SIG-M5 treated with dmso at 0.1 percent for 504 hours (cell line): ENCODE measurements around the gene CACNA2D3.

Source experiments
- DNase-seq: peaks from one replicate; lab custom pipeline; 2025; ENCODE audit not compliant: unreplicated experiment; lab: John Stamatoyannopoulos, UW

Gene CACNA2D3

DNA sequence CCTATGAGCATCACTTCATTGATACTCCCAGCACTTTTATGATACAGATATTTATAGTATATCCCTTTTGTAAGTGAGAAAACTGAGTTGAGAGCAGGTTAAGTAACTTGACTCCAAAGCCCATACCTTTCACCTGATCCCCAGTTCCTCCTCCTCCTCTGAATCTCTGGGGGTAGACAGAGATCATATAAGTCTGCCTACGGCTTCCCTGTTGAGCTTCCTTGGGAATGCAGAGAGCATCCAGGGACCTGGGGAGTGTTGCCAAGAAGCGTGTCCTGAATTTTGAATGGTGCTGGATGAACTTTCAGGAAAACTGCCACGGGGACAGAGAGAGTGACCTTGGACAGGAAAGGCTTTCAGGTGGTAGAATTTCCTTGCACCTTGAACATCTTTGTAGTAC, 537.0 kb downstream of the CACNA2D3 start:
- no peak for DNase-seq

DNA sequence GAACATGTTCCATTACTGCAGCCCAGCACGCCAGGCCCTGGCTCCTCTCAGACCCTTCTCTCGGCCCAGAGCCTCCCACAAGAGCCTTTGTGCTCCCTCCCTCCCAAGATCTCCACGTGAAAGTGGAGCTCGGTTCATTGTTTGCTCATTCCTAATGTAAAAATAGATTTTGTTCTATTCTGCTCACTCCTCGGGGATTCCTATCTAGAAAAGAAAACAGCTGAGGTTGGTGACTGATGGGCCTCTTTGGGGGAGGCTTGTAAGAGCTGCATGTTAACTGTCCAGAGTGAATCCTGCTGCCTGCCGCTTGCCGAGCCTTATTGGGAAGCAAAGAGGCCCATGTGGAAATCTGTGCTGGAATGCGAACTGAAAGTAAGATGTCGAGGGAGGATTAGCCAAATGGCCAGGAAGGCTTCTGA, 538.4 kb downstream of the CACNA2D3 start:
- DNase-seq: no peak

DNA sequence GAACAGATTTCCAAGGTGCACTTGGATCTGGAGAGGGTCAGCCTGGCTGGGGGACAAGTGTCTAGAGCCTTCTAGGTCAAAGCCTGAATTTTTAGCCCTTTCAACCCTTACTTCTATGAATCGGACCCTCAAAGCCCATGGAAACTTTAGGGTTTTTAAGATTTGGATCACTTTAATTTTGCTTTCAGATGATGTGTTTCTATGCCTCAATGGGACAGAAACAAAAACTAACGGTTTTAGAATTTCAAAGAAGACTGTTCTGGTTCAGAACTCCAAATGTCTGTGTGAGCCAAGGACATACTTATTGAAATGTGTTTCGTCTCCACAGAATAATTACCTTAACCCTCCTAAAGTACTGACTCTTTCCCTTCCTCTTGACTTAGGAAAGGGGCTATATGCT, 538.8 kb downstream of the CACNA2D3 start:
- DNase-seq: no peak

DNA sequence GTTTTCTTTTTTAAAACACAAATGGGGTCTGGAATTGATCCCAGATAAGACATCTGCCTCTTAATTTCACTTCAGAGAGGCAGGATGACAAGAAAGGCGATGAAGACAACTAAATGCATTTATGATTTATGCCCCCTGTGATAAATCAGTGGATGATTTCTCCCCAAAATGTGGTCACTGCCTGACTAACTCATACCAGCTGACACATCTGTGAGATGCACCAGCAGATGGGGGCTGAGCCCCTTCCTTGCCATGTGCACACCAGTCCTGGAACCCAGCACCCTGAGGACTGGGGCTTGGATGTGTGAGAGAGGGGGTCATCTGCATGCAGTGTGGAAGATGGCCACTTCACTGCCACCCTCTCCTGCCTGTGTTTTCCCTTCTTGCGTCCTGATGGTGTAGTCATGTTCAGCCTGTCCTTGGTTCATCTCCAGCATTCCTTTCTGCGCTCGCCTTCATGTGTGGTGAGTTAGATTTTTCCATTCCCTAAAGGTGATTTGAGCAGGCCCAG, 541.2 kb downstream of the CACNA2D3 start:
- no peak for DNase-seq

DNA sequence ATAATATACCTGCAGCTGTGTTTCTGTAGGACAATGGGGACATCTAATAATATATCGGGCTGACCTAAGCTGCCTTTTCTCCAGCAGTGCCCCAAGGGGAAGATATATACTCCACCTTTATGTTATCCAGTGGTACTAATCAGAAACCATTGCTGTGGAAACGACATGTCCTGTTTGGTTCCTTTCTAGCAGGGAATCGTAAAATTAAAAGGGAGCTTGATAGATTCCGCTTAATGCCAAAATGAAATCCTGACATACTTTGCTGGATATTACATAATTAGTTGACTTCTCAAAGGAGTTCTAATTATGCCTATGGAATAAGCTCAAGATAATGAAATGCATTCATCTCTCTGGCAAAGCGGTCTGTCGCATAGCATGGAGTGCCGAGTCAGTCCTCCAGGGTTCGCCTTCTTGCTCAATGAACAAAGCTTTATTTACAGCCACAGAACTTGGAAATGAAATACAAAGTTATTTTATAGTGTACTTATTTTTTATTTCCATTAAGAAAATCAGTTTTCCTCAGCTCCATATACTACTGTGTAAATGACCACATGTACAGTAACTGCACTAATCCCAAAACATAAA, 542.8 kb downstream of the CACNA2D3 start:
- DNase-seq: no peak

DNA sequence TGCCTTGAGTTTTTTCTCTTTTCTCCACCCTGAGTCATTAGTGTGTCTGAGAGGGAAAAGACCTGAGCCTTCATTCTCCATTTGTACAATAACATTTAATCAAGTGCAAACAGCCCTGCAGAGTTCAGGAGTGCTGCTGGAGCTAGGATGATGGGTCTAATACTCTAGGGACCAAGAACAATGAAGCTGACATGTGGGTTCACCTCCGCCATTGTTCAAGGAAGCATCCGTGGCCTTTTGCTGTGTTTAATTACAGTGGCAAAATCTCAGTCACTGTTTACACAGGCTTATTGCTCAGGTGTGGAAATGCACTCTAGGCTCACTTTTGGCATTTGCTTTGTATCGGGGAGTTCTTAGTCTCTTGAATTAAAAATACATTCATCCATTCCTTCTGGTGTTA, 545.9 kb downstream of the CACNA2D3 start:
- DNase-seq: no peak

DNA sequence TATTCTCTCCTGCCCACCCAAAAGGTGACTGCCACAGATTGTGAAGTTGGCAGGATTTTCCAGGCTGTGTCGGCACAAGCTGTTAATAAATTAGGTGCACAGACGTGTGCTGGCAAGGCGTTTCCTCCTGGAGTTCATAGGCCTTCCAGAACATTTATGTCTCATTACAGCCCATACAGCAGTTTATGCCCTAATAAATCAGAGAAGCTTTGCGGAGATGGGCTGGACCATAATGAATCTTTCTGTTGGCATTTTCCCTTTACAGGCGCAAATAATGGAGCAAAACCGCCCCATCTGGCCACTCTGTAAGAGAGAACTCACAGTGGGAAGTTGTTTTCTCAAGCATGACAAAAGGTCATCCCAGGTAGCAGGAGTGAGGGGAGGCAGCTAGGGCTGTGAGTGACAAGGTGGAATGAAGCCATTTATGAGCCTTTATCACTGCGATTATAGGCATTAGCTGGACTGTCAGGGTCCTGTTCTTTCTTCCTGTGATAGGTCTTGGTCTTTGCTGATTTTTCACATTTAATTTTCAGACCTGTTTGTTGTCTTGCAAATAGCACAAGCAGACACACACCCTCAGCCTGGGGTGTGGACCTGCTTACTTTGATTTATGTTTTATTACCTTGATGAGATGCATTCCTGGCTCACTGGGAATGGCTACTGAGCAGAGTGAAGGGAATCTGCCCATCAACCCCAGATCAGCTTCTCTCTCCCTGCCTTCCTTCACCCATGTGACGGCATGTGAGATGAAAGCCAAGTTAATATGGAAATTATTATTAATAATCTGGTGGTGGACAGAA, 548.0 kb downstream of the CACNA2D3 start:
- DNase-seq: no peak

DNA sequence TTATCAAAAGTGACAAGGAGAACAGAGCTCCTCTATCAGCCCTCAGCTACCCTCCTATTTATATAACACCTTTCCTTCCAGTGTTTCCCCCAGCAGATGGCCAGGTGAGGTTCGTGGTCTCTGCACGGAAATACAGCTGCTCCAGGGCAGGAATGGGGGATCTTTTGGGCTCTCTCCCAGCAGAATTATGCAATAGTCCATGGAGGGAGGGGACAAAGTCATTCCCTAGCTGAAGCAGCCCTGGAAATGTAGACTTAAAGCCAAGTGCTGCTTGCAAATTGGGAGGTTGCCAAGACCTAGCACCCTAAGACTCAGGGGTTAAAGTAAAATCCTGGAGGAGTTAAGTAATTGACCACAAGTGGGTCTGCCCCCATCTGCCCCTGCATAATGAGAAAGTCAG, 549.2 kb downstream of the CACNA2D3 start:
- DNase-seq: no peak

DNA sequence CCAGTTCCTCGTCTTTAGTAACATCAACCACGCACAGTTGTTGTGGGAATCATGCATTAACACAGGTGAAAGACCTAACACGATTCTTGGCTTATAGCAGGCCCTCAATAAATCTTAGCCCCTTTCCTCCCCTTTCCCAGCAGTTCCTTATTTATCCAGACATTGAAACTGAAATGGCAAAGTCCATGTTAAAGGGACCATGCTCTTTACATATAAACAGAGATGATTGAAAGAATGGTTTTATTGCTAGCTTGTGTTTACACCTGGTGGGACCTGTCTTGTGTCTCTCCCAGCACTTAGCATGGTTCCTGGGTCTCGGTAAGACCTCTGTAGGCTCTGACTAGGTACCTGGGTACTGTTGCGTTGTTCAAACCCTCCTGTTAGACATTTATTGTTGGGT, 553.7 kb downstream of the CACNA2D3 start:
- DNase-seq: no peak

DNA sequence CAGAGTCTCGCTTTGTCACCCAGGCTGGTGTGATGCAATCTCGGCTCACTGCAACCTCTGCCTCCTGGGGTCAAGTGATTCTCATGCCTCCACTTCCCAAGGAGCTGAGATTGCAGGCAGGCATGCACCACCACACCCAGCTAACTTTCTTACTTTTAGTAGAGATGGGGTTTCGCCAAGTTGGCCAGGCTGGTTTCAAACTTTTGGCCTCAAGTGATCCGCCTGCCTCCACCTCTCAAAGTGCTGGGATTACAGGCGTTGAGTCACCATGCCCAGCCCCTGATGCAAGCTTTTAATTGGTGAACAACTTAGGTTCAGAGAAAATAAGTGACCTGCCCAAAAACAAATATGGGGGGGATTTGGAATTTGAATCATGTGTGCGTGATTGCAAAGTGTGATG, 559.4 kb downstream of the CACNA2D3 start:
- DNase-seq: no peak

DNA sequence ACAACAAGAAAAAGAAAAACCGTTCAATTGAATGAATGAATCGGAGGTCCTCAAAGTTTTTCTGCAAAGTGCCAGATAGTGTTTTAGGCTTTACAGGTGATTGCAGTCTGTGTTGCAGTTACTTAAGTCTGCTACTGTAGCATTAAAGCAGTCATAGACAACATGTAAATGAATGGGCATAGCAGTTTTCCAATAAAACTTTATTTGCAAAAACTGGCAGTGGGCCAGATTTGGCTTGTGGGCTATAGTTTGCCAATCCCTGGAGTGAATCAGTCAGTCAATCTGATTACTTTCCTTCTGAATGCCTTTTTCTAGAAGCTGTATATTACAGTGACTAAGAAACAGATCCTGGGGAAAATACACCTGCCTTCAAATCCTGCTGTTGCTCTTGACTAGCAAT, 562.9 kb downstream of the CACNA2D3 start:
- no peak for DNase-seq

DNA sequence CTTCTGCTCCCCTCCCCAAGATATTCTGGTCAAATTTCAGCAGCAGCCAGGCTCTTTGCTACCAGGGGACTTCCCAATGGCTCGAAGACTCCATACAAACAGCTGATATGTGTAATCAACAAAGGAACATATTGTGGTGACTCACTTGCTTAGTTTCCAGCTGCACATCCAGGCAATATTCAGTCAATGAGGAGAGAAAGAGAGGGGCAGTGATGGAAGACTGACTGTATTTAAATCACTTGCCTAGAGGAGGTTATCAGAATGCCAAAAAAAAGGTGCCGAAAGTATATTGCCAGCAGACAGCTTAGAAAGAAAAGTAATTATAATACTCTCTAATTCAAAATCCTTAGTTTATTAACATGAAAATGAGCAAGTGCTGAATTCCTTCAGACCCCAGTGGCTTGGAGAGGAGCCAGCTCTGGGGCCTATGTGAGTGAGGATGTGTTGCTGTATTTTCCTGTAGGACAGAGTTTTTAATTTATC, 569.0 kb downstream of the CACNA2D3 start:
- no peak for DNase-seq

DNA sequence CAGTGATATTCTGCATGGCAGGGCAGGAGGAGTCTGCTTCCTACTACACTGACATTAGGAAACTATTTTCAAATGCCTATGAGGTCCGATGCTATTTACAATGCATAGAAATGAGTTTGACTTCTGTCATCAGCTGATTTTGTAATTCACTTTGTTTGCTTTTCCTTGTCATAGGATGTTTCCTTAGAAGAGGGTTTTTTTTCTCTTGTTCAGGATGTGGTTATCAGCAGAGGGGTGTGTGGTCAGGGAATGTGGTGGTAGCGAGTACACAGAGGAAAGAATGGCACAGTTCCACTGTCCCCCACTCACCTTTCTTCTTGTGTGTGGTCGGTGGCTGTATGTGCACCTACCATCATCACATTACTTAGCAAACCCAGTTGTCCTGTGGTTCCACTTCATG, 574.0 kb downstream of the CACNA2D3 start:
- no peak for DNase-seq

DNA sequence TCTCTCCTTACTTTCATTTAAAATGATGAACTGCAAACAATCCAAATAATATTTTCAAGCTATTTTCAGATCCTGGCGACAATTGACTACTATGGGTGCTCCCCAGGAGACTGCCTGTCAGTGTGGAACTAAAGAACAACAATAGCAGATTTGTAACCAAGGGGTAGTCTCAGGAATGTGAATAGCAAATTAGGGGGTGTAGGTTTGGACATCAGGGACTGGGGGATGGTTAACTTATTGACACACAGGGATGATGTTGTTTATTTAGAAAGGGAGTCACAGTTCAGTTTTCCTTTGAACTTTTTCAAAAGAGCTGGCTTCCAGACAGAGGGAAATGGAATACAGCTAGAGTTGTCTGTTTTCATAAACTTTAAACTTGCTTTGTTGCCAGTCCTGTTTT, 575.7 kb downstream of the CACNA2D3 start:
- no peak for DNase-seq

DNA sequence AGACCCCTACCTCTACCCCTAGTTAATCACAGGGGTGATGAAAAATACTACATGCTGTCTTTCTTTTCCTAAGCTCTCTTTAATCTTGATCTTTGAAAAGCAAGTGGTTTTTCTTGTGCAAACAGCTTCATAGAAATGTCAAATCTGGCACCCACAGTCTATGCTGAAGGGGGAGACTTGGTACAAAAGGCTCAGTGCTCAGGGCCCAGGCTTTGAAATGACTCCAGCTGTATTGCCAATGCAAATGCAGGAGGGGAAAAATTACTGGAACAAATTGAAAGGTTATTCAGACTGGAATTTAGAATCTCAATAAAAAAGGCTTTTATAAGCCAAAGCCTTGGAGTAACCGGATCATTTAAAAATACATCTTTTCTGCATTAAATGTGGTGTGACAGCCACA, 581.6 kb downstream of the CACNA2D3 start:
- DNase-seq: no peak

DNA sequence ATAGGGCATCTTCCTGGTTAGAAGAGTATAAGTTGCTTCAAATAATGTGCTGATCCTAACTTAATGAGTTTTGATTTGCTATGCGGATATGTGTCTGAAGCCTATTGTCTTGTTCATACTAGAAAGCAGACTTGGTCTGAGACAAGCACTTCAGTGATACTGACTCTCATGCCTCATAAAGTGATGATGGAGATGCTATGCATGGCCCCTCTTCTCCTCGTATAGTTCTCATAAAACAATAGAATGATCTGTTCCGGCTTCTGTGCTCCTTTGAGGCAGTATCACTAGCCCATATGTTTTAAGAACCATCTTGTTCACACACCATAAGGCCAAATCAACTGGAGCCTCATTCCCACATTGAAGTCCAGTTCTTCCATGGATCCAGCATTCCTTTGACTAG, 583.4 kb downstream of the CACNA2D3 start:
- DNase-seq: no peak

DNA sequence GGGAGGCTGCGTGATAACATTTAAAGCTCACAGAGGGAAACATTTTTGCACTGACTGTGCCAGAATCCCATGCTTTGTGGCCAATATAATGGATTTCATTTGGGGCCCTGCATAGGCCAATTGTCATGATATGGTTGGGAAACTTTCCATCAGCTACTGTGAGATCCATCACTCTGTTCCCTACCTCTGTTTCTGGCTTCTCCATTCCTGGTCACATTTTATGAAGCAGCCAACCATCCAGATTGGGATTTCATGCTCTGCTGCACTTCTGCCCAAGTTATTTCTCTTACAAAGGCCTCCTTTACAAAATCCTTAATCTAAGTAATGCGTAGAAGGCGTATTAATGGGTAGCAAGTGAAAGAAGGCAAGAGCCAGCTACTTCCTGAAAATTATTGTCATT, 584.4 kb downstream of the CACNA2D3 start:
- DNase-seq: no peak

DNA sequence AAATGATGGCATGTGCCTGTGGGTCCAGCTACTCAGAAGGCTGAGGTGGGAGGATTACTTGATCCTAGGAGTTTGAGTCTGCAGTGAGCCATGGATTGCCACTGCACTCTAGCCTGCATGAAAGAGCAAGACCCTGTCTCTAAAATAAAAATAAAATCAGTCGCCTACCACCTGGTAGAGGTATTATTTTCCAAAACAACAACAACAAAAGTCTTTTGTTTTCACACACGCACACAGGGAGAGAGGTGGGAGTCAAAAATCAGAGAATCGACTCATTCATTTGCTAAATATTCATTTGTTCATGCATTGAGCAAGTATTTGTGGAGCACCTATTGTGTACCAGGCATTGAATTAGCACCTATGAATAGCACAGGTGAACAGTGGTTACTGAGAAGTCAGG, 587.4 kb downstream of the CACNA2D3 start:
- no peak for DNase-seq

DNA sequence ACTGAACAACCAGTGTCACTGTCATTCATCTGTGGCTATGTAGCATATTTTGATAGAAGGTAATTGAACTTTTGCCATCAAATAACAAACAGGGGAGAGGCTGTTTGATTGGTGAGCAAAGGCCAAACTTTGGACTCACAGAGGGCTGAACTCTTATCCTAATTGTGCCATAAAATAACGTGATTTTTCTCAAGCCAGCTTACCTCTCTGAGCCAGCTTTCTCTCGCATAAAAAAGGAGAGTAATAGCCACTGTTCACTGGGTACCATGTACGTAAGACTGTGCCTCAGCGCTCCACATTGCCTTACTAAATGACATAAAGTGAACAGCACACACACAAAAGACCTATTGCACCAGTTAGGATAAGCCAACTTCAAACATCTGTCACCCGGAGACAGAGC, 588.6 kb downstream of the CACNA2D3 start:
- no peak for DNase-seq

DNA sequence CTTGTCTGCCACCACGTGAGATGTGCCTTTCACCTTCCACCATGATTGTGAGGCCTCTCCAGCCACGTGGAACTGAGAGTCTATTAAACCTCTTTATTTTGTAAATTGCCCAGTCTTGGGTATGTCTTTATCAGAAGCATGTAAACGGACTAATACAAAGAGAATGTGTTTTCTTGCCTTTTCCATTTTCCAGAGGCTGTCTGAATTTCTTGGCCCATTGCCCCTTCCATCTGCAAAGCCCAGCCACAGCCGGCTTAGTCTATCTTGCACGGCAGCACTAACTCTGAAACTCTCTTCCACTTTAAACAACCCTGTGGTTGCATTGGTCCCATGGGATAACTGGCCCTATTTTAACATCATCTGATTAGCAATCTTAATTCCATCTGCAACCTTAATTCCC, 590.2 kb downstream of the CACNA2D3 start:
- DNase-seq: no peak

DNA sequence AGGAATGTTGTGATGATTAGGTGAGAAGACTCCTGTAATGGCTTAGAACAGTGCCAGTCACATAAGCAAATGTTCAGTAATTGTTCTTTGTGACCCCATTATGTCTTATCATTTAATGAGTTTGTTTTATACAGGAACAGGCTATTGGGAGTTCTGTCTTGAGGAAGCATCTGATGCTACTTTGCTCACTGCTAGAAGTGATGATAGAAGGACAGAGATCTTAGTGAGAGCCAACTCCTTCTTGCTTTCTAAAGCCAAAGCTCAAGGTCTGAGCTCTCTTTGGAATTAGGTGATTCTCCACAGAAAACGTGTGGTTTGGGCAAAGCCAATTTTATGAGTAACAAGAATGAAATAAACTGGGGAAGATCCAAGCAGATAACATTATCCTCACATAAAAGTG, 590.7 kb downstream of the CACNA2D3 start:
- DNase-seq: no peak

DNA sequence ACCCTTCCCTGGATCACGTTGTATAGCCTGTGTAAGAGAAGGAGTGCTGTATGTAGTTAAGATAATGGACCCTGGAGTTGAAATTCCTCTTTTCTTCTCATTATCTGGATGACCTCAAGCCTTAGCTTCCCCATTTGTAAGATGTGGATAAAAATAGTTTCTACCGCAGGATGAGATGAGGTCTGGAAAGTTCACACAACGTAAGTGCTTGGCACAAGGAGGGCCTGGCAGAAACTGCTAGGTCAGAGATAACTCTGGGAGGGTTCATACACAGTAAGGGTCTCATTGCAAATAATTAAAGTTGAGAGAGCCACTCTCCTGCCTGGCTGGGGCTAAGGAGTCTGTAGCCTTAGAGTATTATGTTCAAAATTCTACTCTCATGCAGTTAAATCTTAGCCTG, 591.1 kb downstream of the CACNA2D3 start:
- no peak for DNase-seq

DNA sequence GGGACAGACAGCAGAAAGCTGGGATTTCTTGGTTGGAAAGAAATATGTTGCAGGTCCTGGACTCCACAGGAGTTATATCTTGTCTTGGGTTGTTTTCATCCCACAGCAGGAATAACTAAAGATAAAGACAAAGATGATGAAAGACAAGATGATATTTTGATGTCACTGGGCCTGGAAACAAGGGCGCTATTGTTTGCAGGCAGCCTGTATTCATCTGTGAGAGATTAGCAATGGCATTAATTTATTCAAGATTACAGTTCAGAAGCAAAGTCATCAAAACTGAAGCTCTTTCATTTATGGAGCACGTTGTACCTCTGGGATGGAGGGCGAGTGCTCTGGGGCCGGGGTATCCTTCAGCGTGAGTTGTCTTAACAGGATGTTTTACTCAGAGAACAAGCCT, 591.7 kb downstream of the CACNA2D3 start:
- no peak for DNase-seq
